B cell (primary cell): ENCODE results near the gene PSD4.

Experiments used
- EZH2 ChIP-seq: IDR thresholded peaks from 2 replicates; pipeline ENCODE4 v1.6.1; 2012; ENCODE audit warnings: borderline replicate concordance, low read depth, mild to moderate bottlenecking, moderate library complexity, low read length; ENCODE audit not compliant: insufficient read depth, poor library complexity, severe bottlenecking
- TF ChIP-seq, protein P1 (sequence below): fragments of 200-600 bp; IDR thresholded peaks from one replicate; pipeline ENCODE4 v1.8.0; 2022; ENCODE audit warnings: antibody characterized with exemption, mild to moderate bottlenecking

GRCh38 chr2:113208396-113208795, 34.6 kb downstream of the PSD4 start:
- TF ChIP-seq, protein P1, sequence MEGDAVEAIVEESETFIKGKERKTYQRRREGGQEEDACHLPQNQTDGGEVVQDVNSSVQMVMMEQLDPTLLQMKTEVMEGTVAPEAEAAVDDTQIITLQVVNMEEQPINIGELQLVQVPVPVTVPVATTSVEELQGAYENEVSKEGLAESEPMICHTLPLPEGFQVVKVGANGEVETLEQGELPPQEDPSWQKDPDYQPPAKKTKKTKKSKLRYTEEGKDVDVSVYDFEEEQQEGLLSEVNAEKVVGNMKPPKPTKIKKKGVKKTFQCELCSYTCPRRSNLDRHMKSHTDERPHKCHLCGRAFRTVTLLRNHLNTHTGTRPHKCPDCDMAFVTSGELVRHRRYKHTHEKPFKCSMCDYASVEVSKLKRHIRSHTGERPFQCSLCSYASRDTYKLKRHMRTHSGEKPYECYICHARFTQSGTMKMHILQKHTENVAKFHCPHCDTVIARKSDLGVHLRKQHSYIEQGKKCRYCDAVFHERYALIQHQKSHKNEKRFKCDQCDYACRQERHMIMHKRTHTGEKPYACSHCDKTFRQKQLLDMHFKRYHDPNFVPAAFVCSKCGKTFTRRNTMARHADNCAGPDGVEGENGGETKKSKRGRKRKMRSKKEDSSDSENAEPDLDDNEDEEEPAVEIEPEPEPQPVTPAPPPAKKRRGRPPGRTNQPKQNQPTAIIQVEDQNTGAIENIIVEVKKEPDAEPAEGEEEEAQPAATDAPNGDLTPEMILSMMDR, result no peak
- no peak for TF ChIP-seq EZH2
